HepG2 (cell line): ENCODE results near the gene LGI4.

Experiments used
- EZH2 ChIP-seq: conservative IDR thresholded peaks from 2 replicates; pipeline ENCODE4 v1.6.1; 2012; ENCODE audit warnings: mild to moderate bottlenecking, low read depth, low read length, moderate library complexity
- NR2F2 ChIP-seq: IDR thresholded peaks from 2 replicates; pipeline ENCODE4 v1.6.1; 2012; ENCODE audit warnings: low read depth, inconsistent platforms, borderline replicate concordance
- PRDM4 ChIP-seq: sonication (generic); formaldehyde crosslinking; IDR thresholded peaks from 2 replicates; pipeline ENCODE4 v1.9.0; 2021; ENCODE audit warnings: missing genetic modification reagents, borderline replicate concordance
- STAT5B ChIP-seq: sonication (generic); formaldehyde crosslinking; IDR thresholded peaks from 2 replicates; pipeline ENCODE4 v1.4.0; 2020; ENCODE audit warnings: missing genetic modification reagents
- WIZ ChIP-seq: sonication (generic); formaldehyde crosslinking; IDR thresholded peaks from 2 replicates; pipeline ENCODE4 v1.5.1; 2020; ENCODE audit warnings: mild to moderate bottlenecking, missing genetic modification reagents
- ZNF879 ChIP-seq: sonication (generic); formaldehyde crosslinking; IDR thresholded peaks from 2 replicates; pipeline ENCODE4 v1.8.1; 2023; ENCODE audit warnings: missing genetic modification reagents

- TF ChIP-seq NR2F2 (no peak), STAT5B (no peak), EZH2 (no peak), WIZ (no peak), PRDM4 (CRISPR knock-in tag) (no peak), ZNF879 (CRISPR knock-in tag) (no peak)
These were observed 9.0 kb upstream of the LGI4 start for GRCh38 chr19:35143818-35144217.
